PC-3 (cell line): ENCODE results near the gene OPRM1.

Experiments used
- CTCF ChIP-seq: fragments of 300-600 bp; sonication (generic); conservative IDR thresholded peaks from 2 replicates; pipeline ENCODE4 v1.5.1; 2017; ENCODE audit warnings: antibody characterized with exemption, low read depth, mild to moderate bottlenecking, low read length
- EZH2 ChIP-seq: fragments of 300-600 bp; sonication (generic); IDR thresholded peaks from one replicate; pipeline ENCODE4 v1.6.1; 2017; ENCODE audit warnings: antibody characterized with exemption, mild to moderate bottlenecking, low read length; ENCODE audit not compliant: unreplicated experiment

- no peak for TF ChIP-seq EZH2
- TF ChIP-seq CTCF = no peak
Measured at GRCh38 chr6:154247119-154247861, 208.2 kb downstream of the OPRM1 start.
